ENCODE results near the gene SKOR1. TPM values are rescaled to one million over a fixed set of nuclear protein-coding genes. Genes with fewer than 3 reads are reported as not detected.

Gene SKOR1
- total and polyA plus RNA-seq, 2 of the 4 experiments (the other 2 are of a cell fraction), result 0.03 TPM; not detected in 1

DNA sequence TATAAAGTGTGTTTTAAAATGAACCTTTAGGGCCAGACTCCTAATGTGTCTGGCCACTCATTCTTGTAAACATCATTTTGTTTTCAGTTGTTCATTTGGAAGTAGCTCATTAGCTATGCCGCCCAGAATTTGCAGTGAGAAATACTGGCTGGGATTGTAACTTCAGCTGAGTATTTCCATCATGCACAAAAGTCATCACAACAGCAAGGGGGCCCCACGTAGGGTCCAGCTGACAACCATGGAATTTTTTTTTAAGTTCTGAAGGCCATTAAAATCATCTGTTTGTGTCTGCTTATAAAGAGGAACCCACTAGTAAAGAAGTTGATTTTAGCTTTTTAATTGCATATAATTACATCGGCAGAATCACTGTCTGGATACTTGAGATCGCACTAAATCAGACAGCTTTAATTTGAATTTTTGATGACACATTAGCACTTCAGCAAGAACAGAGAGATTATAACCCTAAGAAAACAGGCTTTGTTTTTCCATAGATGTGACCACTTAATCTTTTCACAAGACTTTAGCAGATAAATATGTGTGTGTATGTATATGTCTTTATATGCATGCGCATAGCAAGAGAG lies 46.3 kb upstream of the SKOR1 start:
- dilution Hi-C loops (cut with HindIII; ENCODE audit: low sequenced_read_pairs, unreplicated experiment), result no loop called here
- CTCF ChIA-PET, result no interaction called here

More for the DNA sequence above, 46.3 kb upstream of the SKOR1 start:
- Histone ChIP-seq H2BK5ac (ENCODE audit: low read depth, low read length, poor library complexity, severe bottlenecking) (no peak overlapping the region), H3K23ac (ENCODE audit: low read depth, low read length) (no peak overlapping the region), H3K27me3 (ENCODE audit: control insufficient read depth, insufficient read depth, low read length) (no peaks in the 10 kb centered on the region), H3K4me2 (ENCODE audit: low read depth, low read length) (no peak overlapping the region), H2BK20ac (ENCODE audit: low read depth, low read length) (no peak overlapping the region), H4K91ac (ENCODE audit: insufficient read depth, low read depth, low read length) (no peak overlapping the region), H2BK120ac (ENCODE audit: low read depth, low read length) (no peak overlapping the region), H3K9me3 (ENCODE audit: control insufficient read depth, insufficient read depth, low read length) (no peaks in the 10 kb centered on the region), H3K14ac (replicated peaks; ENCODE audit: low read depth, low read length) (no peak overlapping the region), H4K8ac (ENCODE audit: low read depth in 2 of 2, low read length in 2 of 2) (no peak overlapping the region), H3K9ac (ENCODE audit: low read depth, low read length) (no peak overlapping the region), H3K27ac (ENCODE audit: insufficient read depth, low read length) (no peak overlapping the region), H4K5ac (ENCODE audit: low read depth, low read length) (no peak overlapping the region), H3K36me3 (ENCODE audit: control insufficient read depth, insufficient read depth, low read length) (peaks cover 2% of the 10 kb centered on the region; the same call in 1 of the 2 replicates), H3K56ac (ENCODE audit: extremely low read depth, insufficient read depth, low read length) (no peak overlapping the region), H2AK9ac (replicated peaks; ENCODE audit: low read depth, low read length, poor library complexity) (no peak overlapping the region), H3K79me1 (ENCODE audit: low read depth in 1 of 2, low read length in 2 of 2) (no peaks in the 10 kb centered on the region), H3K4ac (ENCODE audit: low read depth, low read length) (no peak overlapping the region), H3K4me3 (ENCODE audit: insufficient read depth, low read depth, low read length) (no peak overlapping the region), H2AK5ac (ENCODE audit: low read depth, low read length) (no peak overlapping the region), H3K9me1 (ENCODE audit: insufficient read depth, low read length) (peaks cover 5% of the 10 kb centered on the region; the same call in 1 of the 2 replicates), H4K20me1 (ENCODE audit: insufficient read depth, low read length) (no peaks in the 10 kb centered on the region; the same call in 1 of the 2 replicates), H2BK15ac (ENCODE audit: low read depth, low read length) (no peak overlapping the region), H3K4me1 (ENCODE audit: control insufficient read depth, insufficient read depth, low read length) (peaks cover 2% of the 10 kb centered on the region; the same call in 1 of the 2 replicates), H2AFZ (replicated peaks; ENCODE audit: low read length, poor library complexity) (no peak overlapping the region), H3K18ac (ENCODE audit: low read depth, low read length) (no peak overlapping the region)
- DNase-seq (no peak), ATAC-seq (ENCODE audit: low read depth) (no peak)
- no TSS peak for BruUV-seq (replicated peaks)
- POLR2A ChIA-PET (ENCODE audit: unreplicated experiment), result interaction anchor here (0.6 kb wide), 1 partner anchor 1168 kb away, joined by 4 read pairs; no protein-coding TSS in a partner anchor
- TF ChIP-seq, protein P1, sequence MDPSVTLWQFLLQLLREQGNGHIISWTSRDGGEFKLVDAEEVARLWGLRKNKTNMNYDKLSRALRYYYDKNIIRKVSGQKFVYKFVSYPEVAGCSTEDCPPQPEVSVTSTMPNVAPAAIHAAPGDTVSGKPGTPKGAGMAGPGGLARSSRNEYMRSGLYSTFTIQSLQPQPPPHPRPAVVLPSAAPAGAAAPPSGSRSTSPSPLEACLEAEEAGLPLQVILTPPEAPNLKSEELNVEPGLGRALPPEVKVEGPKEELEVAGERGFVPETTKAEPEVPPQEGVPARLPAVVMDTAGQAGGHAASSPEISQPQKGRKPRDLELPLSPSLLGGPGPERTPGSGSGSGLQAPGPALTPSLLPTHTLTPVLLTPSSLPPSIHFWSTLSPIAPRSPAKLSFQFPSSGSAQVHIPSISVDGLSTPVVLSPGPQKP (IDR thresholded peaks at IDR 0.05; ENCODE audit: borderline replicate concordance, low read depth, low read length), result no peak
- TF ChIP-seq RAD21 (IDR thresholded peaks at IDR 0.05; ENCODE audit: low read length) (no peak), MXI1 (IDR thresholded peaks at IDR 0.05; ENCODE audit: borderline replicate concordance, low read depth, low read length) (no peak), MAFK (IDR thresholded peaks at IDR 0.05; ENCODE audit: low read depth, low read length) (no peak), CHD1 (IDR thresholded peaks at IDR 0.05; ENCODE audit: low read depth, low read length) (no peak), NFE2L2 (IDR thresholded peaks at IDR 0.05; ENCODE audit: low read depth, low read length) (no peak), MAZ (IDR thresholded peaks at IDR 0.05; ENCODE audit: borderline replicate concordance, low read depth, low read length) (no peak), FOS (IDR thresholded peaks at IDR 0.05; ENCODE audit: low read depth, low read length) (no peak), RCOR1 (IDR thresholded peaks at IDR 0.05; ENCODE audit: insufficient replicate concordance, low read length) (no peak), POLR2A (IDR thresholded peaks at IDR 0.05; ENCODE audit: low read depth, low read length) (no peak), BHLHE40 (IDR thresholded peaks at IDR 0.05; ENCODE audit: low read depth, low read length) (no peak), SMC3 (IDR thresholded peaks at IDR 0.05; ENCODE audit: low read depth, low read length) (no peak), RFX5 (IDR thresholded peaks at IDR 0.05; ENCODE audit: low read depth, low read length) (no peak), CEBPB (IDR thresholded peaks at IDR 0.05; ENCODE audit: low read depth, low read length) (no peak)
- TF ChIP-seq, protein P2, sequence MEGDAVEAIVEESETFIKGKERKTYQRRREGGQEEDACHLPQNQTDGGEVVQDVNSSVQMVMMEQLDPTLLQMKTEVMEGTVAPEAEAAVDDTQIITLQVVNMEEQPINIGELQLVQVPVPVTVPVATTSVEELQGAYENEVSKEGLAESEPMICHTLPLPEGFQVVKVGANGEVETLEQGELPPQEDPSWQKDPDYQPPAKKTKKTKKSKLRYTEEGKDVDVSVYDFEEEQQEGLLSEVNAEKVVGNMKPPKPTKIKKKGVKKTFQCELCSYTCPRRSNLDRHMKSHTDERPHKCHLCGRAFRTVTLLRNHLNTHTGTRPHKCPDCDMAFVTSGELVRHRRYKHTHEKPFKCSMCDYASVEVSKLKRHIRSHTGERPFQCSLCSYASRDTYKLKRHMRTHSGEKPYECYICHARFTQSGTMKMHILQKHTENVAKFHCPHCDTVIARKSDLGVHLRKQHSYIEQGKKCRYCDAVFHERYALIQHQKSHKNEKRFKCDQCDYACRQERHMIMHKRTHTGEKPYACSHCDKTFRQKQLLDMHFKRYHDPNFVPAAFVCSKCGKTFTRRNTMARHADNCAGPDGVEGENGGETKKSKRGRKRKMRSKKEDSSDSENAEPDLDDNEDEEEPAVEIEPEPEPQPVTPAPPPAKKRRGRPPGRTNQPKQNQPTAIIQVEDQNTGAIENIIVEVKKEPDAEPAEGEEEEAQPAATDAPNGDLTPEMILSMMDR (conservative IDR thresholded peaks at IDR 0.05; ENCODE audit: low read depth, low read length), result no peak
- TF ChIP-seq, protein P3, sequence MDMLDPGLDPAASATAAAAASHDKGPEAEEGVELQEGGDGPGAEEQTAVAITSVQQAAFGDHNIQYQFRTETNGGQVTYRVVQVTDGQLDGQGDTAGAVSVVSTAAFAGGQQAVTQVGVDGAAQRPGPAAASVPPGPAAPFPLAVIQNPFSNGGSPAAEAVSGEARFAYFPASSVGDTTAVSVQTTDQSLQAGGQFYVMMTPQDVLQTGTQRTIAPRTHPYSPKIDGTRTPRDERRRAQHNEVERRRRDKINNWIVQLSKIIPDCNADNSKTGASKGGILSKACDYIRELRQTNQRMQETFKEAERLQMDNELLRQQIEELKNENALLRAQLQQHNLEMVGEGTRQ (IDR thresholded peaks at IDR 0.05; ENCODE audit: low read depth, low read length), result no peak
- no CpG with 5 or more reads among the region's 5 CpGs for WGBS, 2 experiments (ENCODE audit: extremely low coverage in 2 of 2, insufficient read length in 1 of 2)
- intact Hi-C loops (cut with micrococcal nuclease), result no loop called here
- in situ Hi-C loops (cut with MboI; ENCODE audit: low sequenced_read_pairs), result no loop called here
